Measurements from ENCODE around the gene SNX24.

The SNX24 gene

GRCh38 chr5:122921826-122922225 lies 76.4 kb downstream of the SNX24 start:
- no peak for DNase-seq (ENCODE audit: low read depth)

GRCh38 chr5:122924203-122924602 lies 78.8 kb downstream of the SNX24 start:
- DNase-seq (ENCODE audit: low read depth) = no peak

- no peak for DNase-seq (ENCODE audit: low read depth)
These were observed 79.4 kb downstream of the SNX24 start for GRCh38 chr5:122924719-122925395.

- DNase-seq (ENCODE audit: low read depth) = no peak
These were observed 83.6 kb downstream of the SNX24 start for GRCh38 chr5:122929001-122929400.

- DNase-seq (ENCODE audit: low read depth) = no peak
These were observed 84.6 kb downstream of the SNX24 start for GRCh38 chr5:122929980-122930379.

- DNase-seq (ENCODE audit: low read depth) = no peak
These were observed 88.5 kb downstream of the SNX24 start for GRCh38 chr5:122933956-122934355.

GRCh38 chr5:122936088-122936487 lies 90.7 kb downstream of the SNX24 start:
- DNase-seq (ENCODE audit: low read depth) = no peak

GRCh38 chr5:122937914-122938313 lies 92.5 kb downstream of the SNX24 start:
- DNase-seq (ENCODE audit: low read depth) = no peak

GRCh38 chr5:122940890-122941289 lies 95.5 kb downstream of the SNX24 start:
- no peak for DNase-seq (ENCODE audit: low read depth)

GRCh38 chr5:122941737-122942136 lies 96.3 kb downstream of the SNX24 start:
- DNase-seq (ENCODE audit: low read depth) = no peak

- DNase-seq (ENCODE audit: low read depth) = no peak
These were observed 96.9 kb downstream of the SNX24 start for GRCh38 chr5:122942164-122942914.

GRCh38 chr5:122943050-122943698 lies 97.8 kb downstream of the SNX24 start:
- no peak for DNase-seq (ENCODE audit: low read depth)

- DNase-seq (ENCODE audit: low read depth) = no peak
These were observed 98.6 kb downstream of the SNX24 start for GRCh38 chr5:122944051-122944450.

GRCh38 chr5:122947372-122947771 lies 102.0 kb downstream of the SNX24 start:
- DNase-seq (ENCODE audit: low read depth) = no peak

- DNase-seq (ENCODE audit: low read depth) = no peak
These were observed 102.4 kb downstream of the SNX24 start for GRCh38 chr5:122947772-122948171.

GRCh38 chr5:122948319-122948718 lies 102.9 kb downstream of the SNX24 start:
- DNase-seq (ENCODE audit: low read depth) = no peak

GRCh38 chr5:122951658-122952057 lies 106.2 kb downstream of the SNX24 start:
- no peak for DNase-seq (ENCODE audit: low read depth)

GRCh38 chr5:122954719-122955118 lies 109.3 kb downstream of the SNX24 start:
- DNase-seq (ENCODE audit: low read depth) = no peak

- no peak for DNase-seq (ENCODE audit: low read depth)
These were observed 112.0 kb downstream of the SNX24 start for GRCh38 chr5:122957457-122957856.

- DNase-seq (ENCODE audit: low read depth) = no peak
These were observed 114.5 kb downstream of the SNX24 start for GRCh38 chr5:122959740-122960445.

- DNase-seq (ENCODE audit: low read depth) = no peak
These were observed 117.9 kb downstream of the SNX24 start for GRCh38 chr5:122963305-122963704.

- DNase-seq (ENCODE audit: low read depth) = no peak
These were observed 119.7 kb downstream of the SNX24 start for GRCh38 chr5:122965111-122965510.

GRCh38 chr5:122967085-122967484 lies 121.7 kb downstream of the SNX24 start:
- DNase-seq (ENCODE audit: low read depth) = no peak

Data from T-helper 22 cell (primary cell).